Esophagus squamous epithelium (tissue), 5 donors: Measurements from ENCODE around the gene TFEB. TPM values are rescaled to one million over a fixed set of nuclear protein-coding genes. Genes with fewer than 3 reads are reported as not detected.
A peak's percentile ranks its signal among the peaks of the same experiment; 100 is the strongest.

Source experiments
- DNase-seq: peaks from one replicate; lab custom pipeline; 2025; lab: John Stamatoyannopoulos, UW
- H3K27ac ChIP-seq, 4 donors: fragments of 200-600 bp; sonication (generic); one replicate each; pipeline ENCODE4 v1.5.1; 2016 to 2019; ENCODE audit warnings: mild to moderate bottlenecking in 1 of 4
- H3K27me3 ChIP-seq, 4 donors: fragments of 200-600 bp; sonication (generic); 1 replicate in 3 of 4; 2 replicates in 1 of 4; pipeline versions ENCODE4 v1.5.1 to v1.6.0; 2017 to 2021; ENCODE audit warnings: antibody characterized with exemption in 1 of 4
- H3K36me3 ChIP-seq, 3 donors: fragments of 200-600 bp; sonication (generic); one replicate each; pipeline ENCODE4 v1.5.1; 2016 to 2019
- H3K4me1 ChIP-seq, 3 donors: fragments of 200-600 bp; sonication (generic); one replicate each; pipeline ENCODE4 v1.5.1; 2017 to 2019
- H3K4me3 ChIP-seq, 4 donors: fragments of 200-600 bp; sonication (generic); 1 replicate in 3 of 4; 2 replicates in 1 of 4; pipeline ENCODE4 v1.5.1; 2016 to 2019; ENCODE audit warnings: mild to moderate bottlenecking in 2 of 4, moderate library complexity in 1 of 4
- H3K9me3 ChIP-seq, 3 donors: fragments of 200-600 bp; sonication (generic); one replicate each; pipeline ENCODE4 v1.5.1; 2016 to 2019
- CTCF ChIP-seq, 6 experiments: fragments of 450-650 bp in 4 of 6; fragments of 200-600 bp in 2 of 6; sonication (generic) in 2 of 6; IDR thresholded peaks; one replicate each; pipeline ENCODE4 v1.5.1; 2016 to 2019; ENCODE audit warnings: antibody characterized with exemption in 6 of 6, mild to moderate bottlenecking in 4 of 6, moderate library complexity in 4 of 6
- POLR2A ChIP-seq, 4 donors: fragments of 450-650 bp; IDR thresholded peaks; one replicate each; pipeline ENCODE4 v1.6.1; 2017; ENCODE audit warnings: antibody characterized with exemption in 4 of 4, mild to moderate bottlenecking in 4 of 4, moderate library complexity in 3 of 4
- WGBS, 2 donors: methylation state at CpG; one replicate each; pipeline ENCODE4 v1.1.5; 2018; 5-methylcytosine and 5-hydroxymethylcytosine counted together
- intact Hi-C: fragments of 100-400 bp; cut with DNase I; formaldehyde crosslinking; loops from one replicate; pipeline ENCODE4 v1.15.0; 2022
- total RNA-seq, 4 donors: library from RNA; depleted of rRNA; stranded (reverse); fragments of >200 nt; gene quantifications; one replicate each; pipeline ENCODE4 v1.1.0, GENCODE V29; 2016
- donor health status: DM: yes; HTN: yes; CAD: no.

The TFEB gene
- total RNA-seq, 4 donors from 2014 or later: 7.0 to 17.5 (median 13.4) TPM

- peaks cover 8 to 43% (median 12%) of the 10 kb centered on the region in 3 donors for H3K36me3 ChIP-seq
- WGBS, 2 donors: 0% methylated on average over 3 of the region's 18 CpGs; no CpG with 5 or more reads in 1 of the 2 donors
- H3K27ac ChIP-seq: peak overlapping the region; percentile 25 to 66 (median 52)
- peaks cover 8 to 34% (median 16%) of the 10 kb centered on the region in 3 donors for H3K4me1 ChIP-seq
- H3K27me3 ChIP-seq: peaks cover 0 to 4% (median 0%) of the 10 kb centered on the region in 4 donors
- H3K9me3 ChIP-seq: no peaks in the 10 kb centered on the region
- DNase-seq: no peak
- peak overlapping the region; percentile 27 to 55 (median 46) for H3K4me3 ChIP-seq
- intact Hi-C loops: loop anchor here (5.0 kb wide), 2 partner anchors 81 to 316 kb away; no protein-coding TSS in a partner anchor
- no peak for TF ChIP-seq CTCF (IDR thresholded peaks at IDR 0.05)
- TF ChIP-seq POLR2A (IDR thresholded peaks at IDR 0.05): no peak
Measured at GRCh38 chr6:41683273-41683522, 52.2 kb downstream of the TFEB start.

GRCh38 chr6:41682497-41683272 lies 52.7 kb downstream of the TFEB start:
- Histone ChIP-seq H3K36me3 (peaks cover 8 to 38% (median 12%) of the 10 kb centered on the region in 3 donors), H3K4me1 (peaks cover 8 to 29% (median 16%) of the 10 kb centered on the region in 3 donors), H3K9me3 (no peaks in the 10 kb centered on the region), H3K27ac (peak overlapping the region; percentile 25 to 66 (median 52)), H3K4me3 (peak overlapping the region; percentile 27 to 55 (median 46)), H3K27me3 (peaks cover 0 to 4% (median 0%) of the 10 kb centered on the region in 4 donors)
- intact Hi-C loops: loop anchor here (5.0 kb wide), 2 partner anchors 80 to 315 kb away; no protein-coding TSS in a partner anchor
- DNase-seq: no peak
- no peak for TF ChIP-seq CTCF (IDR thresholded peaks at IDR 0.05)
- WGBS, 2 donors: 47 to 56% methylated on average over 16 to 24 of the region's 31 CpGs

- H3K27me3 ChIP-seq: peaks cover 0 to 4% (median 0%) of the 10 kb centered on the region in 4 donors
- TF ChIP-seq CTCF (IDR thresholded peaks at IDR 0.05) (peak; percentile 60 to 87 (median 80)), POLR2A (IDR thresholded peaks at IDR 0.05) (no peak)
- intact Hi-C loops: loop anchor here (5.0 kb wide), 2 partner anchors 80 to 315 kb away; no protein-coding TSS in a partner anchor
- WGBS, 2 donors: 11 to 16% methylated on average over 4 to 9 of the region's 9 CpGs
- peaks cover 8 to 32% (median 9%) of the 10 kb centered on the region in 3 donors for H3K36me3 ChIP-seq
- DNase-seq: no peak
- no peak overlapping the region for H3K4me3 ChIP-seq
- no peak overlapping the region for H3K27ac ChIP-seq
- H3K9me3 ChIP-seq: no peaks in the 10 kb centered on the region
- peaks cover 8 to 22% (median 16%) of the 10 kb centered on the region in 3 donors for H3K4me1 ChIP-seq
Measured at GRCh38 chr6:41682056-41682477, 53.3 kb downstream of the TFEB start.

GRCh38 chr6:41680182-41680965 lies 55.0 kb downstream of the TFEB start:
- H3K27me3 ChIP-seq: peaks cover 0 to 4% (median 0%) of the 10 kb centered on the region in 4 donors
- 73 to 79% methylated on average over 9 to 10 of the region's 11 CpGs for WGBS, 2 donors
- intact Hi-C loops: loop anchor here (5.0 kb wide), 2 partner anchors 78 to 313 kb away; no protein-coding TSS in a partner anchor

More at GRCh38 chr6:41680182-41680965, 55.0 kb downstream of the TFEB start:
- H3K9me3 ChIP-seq: no peaks in the 10 kb centered on the region
- TF ChIP-seq CTCF (IDR thresholded peaks at IDR 0.05) (no peak), POLR2A (IDR thresholded peaks at IDR 0.05) (no peak)
- no peak overlapping the region for H3K4me3 ChIP-seq
- H3K36me3 ChIP-seq: peaks cover 2 to 15% (median 3%) of the 10 kb centered on the region in 3 donors
- no peak for DNase-seq
- H3K27ac ChIP-seq: no peak overlapping the region
- H3K4me1 ChIP-seq: peaks cover 8 to 22% (median 16%) of the 10 kb centered on the region in 3 donors
